ENCODE data around the gene CIB2. TPM values are rescaled to one million over a fixed set of nuclear protein-coding genes. Genes with fewer than 3 reads are reported as not detected.

The CIB2 gene
- total and polyA plus RNA-seq, 2 donors (not counting 1 experiment from before 2014, with no cell fraction given) = 0.97 to 3.2 TPM

- H3K4me2 ChIP-seq (replicated peaks; ENCODE audit: low read depth, low read length, poor library complexity, severe bottlenecking) = no peak overlapping the region
- no peaks in the 10 kb centered on the region for H3K79me2 ChIP-seq (ENCODE audit: control insufficient read depth, insufficient read depth, low read length)
- peaks cover 0 to 3% (median 0%) of the 10 kb centered on the region in 3 donors for H3K9me3 ChIP-seq (ENCODE audit: control extremely low read depth in 1 of 3, control insufficient read depth in 2 of 3, insufficient read depth in 1 of 3, low read length in 2 of 3)
- Mint-ChIP-seq H3K27me3 (no peaks in the 10 kb centered on the region), H3K27ac (no peak overlapping the region), H3K9me3 (ENCODE audit: insufficient read depth) (no peaks in the 10 kb centered on the region), H3K4me3 (no peak overlapping the region), H3K4me1 (no peaks in the 10 kb centered on the region)
- no peaks in the 10 kb centered on the region for H3K27me3 ChIP-seq (replicated peaks in 1 of 4; ENCODE audit: control extremely low read depth in 1 of 4, control insufficient read depth in 3 of 4, insufficient read depth in 4 of 4, low read length in 3 of 4)
- WGBS (ENCODE audit: insufficient coverage) = 85% methylated on average over 13 of the region's 16 CpGs
- DNase-seq = no peak
- H2AFZ ChIP-seq (ENCODE audit: insufficient read depth, low read depth, low read length, poor library complexity, severe bottlenecking) = no peak overlapping the region
- H3K4me1 ChIP-seq (ENCODE audit: control insufficient read depth in 2 of 2, insufficient read depth in 2 of 2, low read length in 2 of 2) = peaks cover 0 to 4% of the 10 kb centered on the region in 2 donors
- no peak overlapping the region for H3K27ac ChIP-seq (ENCODE audit: low read length in 2 of 2)
- ChIA-PET POLR2A (no interaction called here), CTCF (interaction anchor here (0.8 to 9.4 kb wide), 8 partner anchors 13 to 149 kb away, joined by 3 to 164 read pairs (median 8); partner anchors contain the start of gene SH2D7)
- no peak for ATAC-seq (ENCODE audit: low read depth)
- no peaks in the 10 kb centered on the region for H4K20me1 ChIP-seq (ENCODE audit: control insufficient read depth, insufficient read depth, low read length, poor library complexity, severe bottlenecking)
- no peak overlapping the region for H3K4me3 ChIP-seq (ENCODE audit: control extremely low read depth in 1 of 5, extremely low read depth in 1 of 5, insufficient read depth in 1 of 5, low read depth in 2 of 5, low read length in 4 of 5)
- intact Hi-C loops (cut with micrococcal nuclease) = no loop called here
- TF ChIP-seq CTCF (IDR thresholded peaks at IDR 0.05) = no peak
- TF ChIP-seq EZH2 (IDR thresholded peaks at IDR 0.05; ENCODE audit: borderline replicate concordance, insufficient read depth, low read depth, low read length, poor library complexity, severe bottlenecking) = no peak
- no peaks in the 10 kb centered on the region for H3K36me3 ChIP-seq (replicated peaks in 1 of 2; ENCODE audit: control extremely low read depth in 1 of 2, control insufficient read depth in 1 of 2, extremely low read depth in 1 of 2, insufficient read depth in 2 of 2, low read length in 1 of 2)
- no peak overlapping the region for H3K9ac ChIP-seq (ENCODE audit: low read length)
Observed at GRCh38 chr15:78105476-78106241, 25.6 kb downstream of the CIB2 start.
